Mesendoderm (in vitro differentiated cells): ENCODE data around the gene C2orf76.
A peak's percentile ranks its signal among the peaks of the same experiment; 100 is the strongest.

ENCODE experiments used
- DNase-seq: peaks from one replicate; pipeline ENCODE4 v3.0.0; 2013
- H2AK5ac ChIP-seq: 2 replicates; pipeline ENCODE4 v1.6.1; 2013; ENCODE audit warnings: low read length, inconsistent platforms
- H2BK120ac ChIP-seq: 2 replicates; pipeline ENCODE4 v1.6.1; 2013; ENCODE audit warnings: low read depth, mild to moderate bottlenecking, low read length, moderate library complexity, mixed read lengths
- H2BK15ac ChIP-seq: replicated peaks from 2 replicates; pipeline ENCODE4 v1.6.1; 2013; ENCODE audit warnings: low read depth, mild to moderate bottlenecking, moderate library complexity
- H2BK5ac ChIP-seq: 2 replicates; pipeline ENCODE4 v1.6.1; 2013; ENCODE audit warnings: low read length, inconsistent platforms
- H3K18ac ChIP-seq: 2 replicates; pipeline ENCODE4 v1.6.1; 2013; ENCODE audit warnings: mild to moderate bottlenecking, low read length, mixed read lengths
- H3K23ac ChIP-seq: one replicate; pipeline ENCODE4 v1.6.1; 2013; ENCODE audit warnings: low read length
- H3K27ac ChIP-seq: 2 replicates; pipeline ENCODE4 v1.5.1; 2013; ENCODE audit warnings: low read depth, mild to moderate bottlenecking, inconsistent platforms, low read length, moderate library complexity
- H3K27me3 ChIP-seq: 2 replicates; pipeline ENCODE4 v1.6.1; 2013; ENCODE audit warnings: low read length, control low read depth, mild to moderate bottlenecking, inconsistent platforms; ENCODE audit not compliant: insufficient read depth, poor library complexity
- H3K36me3 ChIP-seq: 2 replicates; pipeline ENCODE4 v1.6.1; 2013; ENCODE audit warnings: low read length, inconsistent platforms; ENCODE audit not compliant: control insufficient read depth, insufficient read depth
- H3K4ac ChIP-seq: one replicate; pipeline ENCODE4 v1.6.1; 2013; ENCODE audit warnings: low read depth, mild to moderate bottlenecking, low read length, moderate library complexity
- H3K4me1 ChIP-seq: 2 replicates; pipeline ENCODE4 v1.6.1; 2013; ENCODE audit warnings: low read depth, low read length, inconsistent platforms; ENCODE audit not compliant: control insufficient read depth
- H3K4me2 ChIP-seq: 2 replicates; pipeline ENCODE4 v1.6.1; 2013; ENCODE audit warnings: low read length
- H3K4me3 ChIP-seq: 2 replicates; pipeline ENCODE4 v1.5.1; 2013; ENCODE audit warnings: mild to moderate bottlenecking, low read length
- H3K56ac ChIP-seq: one replicate; pipeline ENCODE4 v1.6.1; 2013; ENCODE audit warnings: low read length
- H3K79me1 ChIP-seq: 2 replicates; pipeline ENCODE4 v1.6.1; 2013; ENCODE audit warnings: low read length, inconsistent platforms
- H3K79me2 ChIP-seq: 2 replicates; pipeline ENCODE4 v1.6.1; 2013; ENCODE audit warnings: mild to moderate bottlenecking, low read length; ENCODE audit not compliant: control insufficient read depth, insufficient read depth
- H3K9ac ChIP-seq: 2 replicates; pipeline ENCODE4 v1.6.1; 2013; ENCODE audit warnings: low read length, inconsistent platforms
- H4K5ac ChIP-seq: one replicate; pipeline ENCODE4 v1.6.1; 2013; ENCODE audit warnings: low read length
- H4K8ac ChIP-seq: one replicate; pipeline ENCODE4 v1.6.1; 2013; ENCODE audit warnings: low read depth, mild to moderate bottlenecking, control low read depth, low read length, moderate library complexity
- WGBS: extraction: QIAGEN DNeasy Blood & Tissue Kit; methylation state at CpG from one replicate; pipeline ENCODE4 v1.1.7; 2013; ENCODE audit warnings: low lambda C conversion rate, missing lambda C conversion rate; ENCODE audit not compliant: insufficient coverage; ENCODE audit errors: extremely low coverage; 5-methylcytosine and 5-hydroxymethylcytosine counted together

The C2orf76 gene

DNA sequence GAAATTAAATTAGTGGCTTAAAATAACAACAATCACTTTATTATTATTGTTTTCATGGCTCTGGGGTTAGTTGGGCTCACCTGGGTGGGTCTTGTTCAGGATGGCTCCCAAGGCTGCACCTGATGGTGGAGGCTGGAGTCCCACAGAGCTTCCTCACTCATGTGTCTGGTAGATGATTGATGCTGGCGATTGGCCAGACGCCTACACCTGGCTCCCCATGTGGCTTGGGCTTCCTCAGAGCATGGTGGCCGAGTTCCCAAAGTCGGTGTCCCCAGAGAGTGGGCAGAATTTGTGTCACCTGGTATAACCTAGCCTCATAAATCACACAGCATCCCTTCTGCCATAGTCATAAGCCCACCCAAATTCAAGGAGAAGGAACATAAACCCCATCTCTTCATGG, 18.3 kb upstream of the C2orf76 start:
- no peak overlapping the region for H3K23ac ChIP-seq
- H3K4me3 ChIP-seq, result no peak overlapping the region

DNA sequence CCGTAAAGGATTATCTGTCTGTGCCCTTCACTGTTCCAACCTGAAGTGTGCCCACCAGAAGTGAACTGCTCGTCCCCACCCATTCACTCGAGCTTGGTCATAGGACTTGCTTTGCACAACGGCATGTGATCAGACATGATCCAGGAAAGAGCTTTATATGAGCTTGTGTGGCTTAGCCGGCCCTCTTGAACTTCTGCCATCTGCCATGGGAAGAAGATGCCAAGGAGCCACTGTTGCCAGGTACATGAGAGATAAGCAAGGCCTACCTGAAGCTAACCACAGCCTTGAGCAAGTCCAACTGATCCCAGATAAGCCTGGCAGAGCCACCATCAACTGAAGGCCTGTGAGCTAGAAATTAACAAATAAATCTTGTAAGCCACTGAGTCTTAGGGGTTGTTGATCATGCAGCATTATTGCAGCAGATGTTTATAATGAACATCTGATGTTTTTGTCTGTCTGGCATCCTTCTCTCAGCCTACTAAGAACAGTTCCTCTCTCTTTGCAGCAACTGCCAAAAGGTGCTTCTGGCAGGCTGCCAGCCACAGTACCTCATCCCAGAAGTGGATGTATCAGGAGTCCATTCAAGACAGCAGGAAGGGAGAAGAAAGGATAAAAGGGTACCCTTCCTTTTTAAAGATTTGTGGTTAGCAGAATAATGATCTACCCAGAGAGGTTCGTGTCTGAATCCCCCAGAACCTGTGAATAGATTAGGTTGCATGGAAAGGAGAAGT, 16.9 kb upstream of the C2orf76 start:
- Histone ChIP-seq H3K79me1 (no peaks in the 10 kb centered on the region), H3K56ac (no peak overlapping the region), H2BK15ac (no peak overlapping the region), H2BK120ac (no peak overlapping the region), H4K8ac (no peak overlapping the region), H2BK5ac (no peak overlapping the region), H3K18ac (no peak overlapping the region), H3K27ac (no peak overlapping the region), H3K27me3 (no peaks in the 10 kb centered on the region), H3K23ac (no peak overlapping the region), H3K79me2 (no peaks in the 10 kb centered on the region), H3K4ac (no peak overlapping the region), H4K5ac (no peak overlapping the region), H3K4me1 (peaks cover 3% of the 10 kb centered on the region), H2AK5ac (no peak overlapping the region), H3K9ac (no peak overlapping the region), H3K4me3 (no peak overlapping the region), H3K36me3 (no peaks in the 10 kb centered on the region), H3K4me2 (no peak overlapping the region)
- no peak for DNase-seq
- no CpG with 5 or more reads among the region's 6 CpGs for WGBS

More for the DNA sequence above, 18.3 kb upstream of the C2orf76 start:
- H3K56ac ChIP-seq, result no peak overlapping the region
- H2BK5ac ChIP-seq, result no peak overlapping the region
- H2BK15ac ChIP-seq, result no peak overlapping the region
- H3K36me3 ChIP-seq, result no peaks in the 10 kb centered on the region
- H3K4me1 ChIP-seq, result no peaks in the 10 kb centered on the region
- no peak overlapping the region for H3K9ac ChIP-seq
- no peaks in the 10 kb centered on the region for H3K79me2 ChIP-seq
- no peak overlapping the region for H3K27ac ChIP-seq
- no peak overlapping the region for H3K18ac ChIP-seq
- H4K8ac ChIP-seq, result no peak overlapping the region
- H3K27me3 ChIP-seq, result no peaks in the 10 kb centered on the region
- no peak for DNase-seq
- no peak overlapping the region for H4K5ac ChIP-seq
- no peak overlapping the region for H3K4me2 ChIP-seq
- no peak overlapping the region for H2AK5ac ChIP-seq
- no peak overlapping the region for H3K4ac ChIP-seq
- no peak overlapping the region for H2BK120ac ChIP-seq
- no CpG with 5 or more reads among the region's 4 CpGs for WGBS
- H3K79me1 ChIP-seq, result no peaks in the 10 kb centered on the region

- Histone ChIP-seq H3K36me3 (no peaks in the 10 kb centered on the region), H3K9ac (no peak overlapping the region), H3K4me1 (peaks cover 6% of the 10 kb centered on the region), H3K27ac (no peak overlapping the region), H3K56ac (no peak overlapping the region), H3K79me1 (no peaks in the 10 kb centered on the region), H3K23ac (no peak overlapping the region), H4K8ac (no peak overlapping the region), H2BK120ac (no peak overlapping the region), H2AK5ac (no peak overlapping the region), H3K4ac (peak overlapping the region; percentile 37), H2BK15ac (no peak overlapping the region), H3K4me2 (no peak overlapping the region), H3K18ac (peak overlapping the region; percentile 52), H2BK5ac (no peak overlapping the region), H3K4me3 (no peak overlapping the region), H3K79me2 (no peaks in the 10 kb centered on the region), H4K5ac (no peak overlapping the region), H3K27me3 (no peaks in the 10 kb centered on the region)
- no CpG with 5 or more reads among the region's 6 CpGs for WGBS
- no peak for DNase-seq
Observed at GRCh38 chr2:119378566-119378965, 11.9 kb upstream of the C2orf76 start.

- no peak overlapping the region for H3K4ac ChIP-seq
- H3K4me1 ChIP-seq, result peaks cover 6% of the 10 kb centered on the region
- H3K4me3 ChIP-seq, result no peak overlapping the region
- H3K9ac ChIP-seq, result no peak overlapping the region
- peak overlapping the region; percentile 19 for H3K18ac ChIP-seq
- no peak overlapping the region for H3K56ac ChIP-seq
- H4K5ac ChIP-seq, result no peak overlapping the region
- no peak overlapping the region for H2BK5ac ChIP-seq
- no peaks in the 10 kb centered on the region for H3K79me2 ChIP-seq
- H3K23ac ChIP-seq, result no peak overlapping the region
- no peak for DNase-seq
- H3K4me2 ChIP-seq, result no peak overlapping the region
- H3K36me3 ChIP-seq, result peaks cover 4% of the 10 kb centered on the region
- no peak overlapping the region for H3K27ac ChIP-seq
- H2AK5ac ChIP-seq, result no peak overlapping the region
- no peak overlapping the region for H2BK120ac ChIP-seq
- peak overlapping the region; percentile 38 for H2BK15ac ChIP-seq
- no peaks in the 10 kb centered on the region for H3K27me3 ChIP-seq
- no CpG with 5 or more reads among the region's 5 CpGs for WGBS
- H4K8ac ChIP-seq, result no peak overlapping the region
- no peaks in the 10 kb centered on the region for H3K79me1 ChIP-seq
Observed at GRCh38 chr2:119377993-119378345, 11.3 kb upstream of the C2orf76 start.

- no CpG with 5 or more reads among the region's 7 CpGs for WGBS
- H3K4ac ChIP-seq, result no peak overlapping the region
- H3K9ac ChIP-seq, result no peak overlapping the region
- no peaks in the 10 kb centered on the region for H3K79me1 ChIP-seq
- peak overlapping the region; percentile 38 for H2BK15ac ChIP-seq
- H3K4me3 ChIP-seq, result no peak overlapping the region
- no peak overlapping the region for H3K27ac ChIP-seq
- peak overlapping the region; percentile 29 for H3K18ac ChIP-seq
- H4K8ac ChIP-seq, result no peak overlapping the region
- no peak overlapping the region for H2AK5ac ChIP-seq
- H3K79me2 ChIP-seq, result no peaks in the 10 kb centered on the region
- no peak overlapping the region for H2BK5ac ChIP-seq
- no peak overlapping the region for H3K4me2 ChIP-seq
- no peak for DNase-seq
- no peak overlapping the region for H4K5ac ChIP-seq
- H3K27me3 ChIP-seq, result no peaks in the 10 kb centered on the region
- H3K4me1 ChIP-seq, result peaks cover 6% of the 10 kb centered on the region
- H3K23ac ChIP-seq, result no peak overlapping the region
- peaks cover 10% of the 10 kb centered on the region for H3K36me3 ChIP-seq
- peak overlapping the region; percentile 58 for H3K56ac ChIP-seq
- no peak overlapping the region for H2BK120ac ChIP-seq
Observed at GRCh38 chr2:119377294-119377992, 10.8 kb upstream of the C2orf76 start.
